Left forelimb (tissue), 1 donor: ENCODE results near the gene DONSON.
"Not testable (repeated sequence)": the region's sequence is repeated elsewhere in the genome, so short reads cannot be mapped to it uniquely, and the experiment has no call there.

Source experiments
- DNase-seq: peaks from one replicate; pipeline ENCODE4 v3.0.0-alpha.2; 2018; ENCODE audit warnings: low spot score

The DONSON gene, protein sequence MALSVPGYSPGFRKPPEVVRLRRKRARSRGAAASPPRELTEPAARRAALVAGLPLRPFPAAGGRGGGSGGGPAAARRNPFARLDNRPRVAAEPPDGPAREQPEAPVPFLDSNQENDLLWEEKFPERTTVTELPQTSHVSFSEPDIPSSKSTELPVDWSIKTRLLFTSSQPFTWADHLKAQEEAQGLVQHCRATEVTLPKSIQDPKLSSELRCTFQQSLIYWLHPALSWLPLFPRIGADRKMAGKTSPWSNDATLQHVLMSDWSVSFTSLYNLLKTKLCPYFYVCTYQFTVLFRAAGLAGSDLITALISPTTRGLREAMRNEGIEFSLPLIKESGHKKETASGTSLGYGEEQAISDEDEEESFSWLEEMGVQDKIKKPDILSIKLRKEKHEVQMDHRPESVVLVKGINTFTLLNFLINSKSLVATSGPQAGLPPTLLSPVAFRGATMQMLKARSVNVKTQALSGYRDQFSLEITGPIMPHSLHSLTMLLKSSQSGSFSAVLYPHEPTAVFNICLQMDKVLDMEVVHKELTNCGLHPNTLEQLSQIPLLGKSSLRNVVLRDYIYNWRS

GRCh38 chr21:33588485-33589335, at the start of gene DONSON:
DONSON (minus strand) TSS chr21:33588684; CDS start chr21:33588641, 43 bp downstream.
- peak; percentile 94 for DNase-seq

DNA sequence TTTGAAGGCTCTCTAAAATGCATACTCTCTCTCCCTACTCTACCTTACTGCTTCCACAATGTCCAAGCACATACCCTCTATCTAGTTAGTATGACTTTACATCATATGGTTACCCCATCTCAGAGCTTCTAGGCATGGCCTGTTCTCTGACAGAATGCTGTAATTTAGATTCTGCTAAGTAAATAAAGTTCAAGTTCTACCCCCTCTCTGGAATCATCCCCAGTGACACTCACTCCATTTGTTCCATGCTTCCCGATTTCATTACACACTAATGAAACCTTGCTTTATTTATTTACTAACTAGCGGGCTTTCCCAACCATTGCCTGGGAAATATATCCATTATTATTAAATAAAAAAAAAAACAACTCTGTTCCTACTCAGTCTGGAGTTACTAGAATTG, 45.8 kb upstream of the DONSON start:
- DNase-seq: no peak

DNA sequence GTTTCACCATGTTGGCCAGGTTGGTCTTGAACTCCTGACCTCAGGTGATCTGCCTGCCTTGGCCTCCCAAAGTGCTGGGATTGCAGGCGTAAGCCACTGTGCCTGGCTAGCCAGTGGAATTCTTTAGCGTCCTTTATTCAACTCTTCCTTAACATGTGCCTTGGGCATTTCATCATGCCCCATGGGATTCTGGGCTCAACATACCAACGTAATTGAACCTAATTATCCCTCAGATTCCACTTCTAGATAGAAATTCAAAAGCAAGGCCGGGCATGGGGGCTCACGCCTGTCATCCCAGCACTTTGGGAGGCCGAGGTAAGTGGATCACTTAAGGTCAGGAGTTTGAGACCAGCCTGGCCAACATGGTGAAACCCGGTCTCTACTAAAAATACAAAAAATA, 37.7 kb upstream of the DONSON start:
- not testable (repeated sequence) for DNase-seq

- no peak for DNase-seq
Observed at GRCh38 chr21:33622253-33622652, 33.8 kb upstream of the DONSON start.

GRCh38 chr21:33619726-33620125, 31.2 kb upstream of the DONSON start:
- DNase-seq: no peak

- no peak for DNase-seq
Observed at GRCh38 chr21:33618407-33618806, 29.9 kb upstream of the DONSON start.

- DNase-seq: not testable (repeated sequence)
Observed at GRCh38 chr21:33617565-33617964, 29.1 kb upstream of the DONSON start.

DNA sequence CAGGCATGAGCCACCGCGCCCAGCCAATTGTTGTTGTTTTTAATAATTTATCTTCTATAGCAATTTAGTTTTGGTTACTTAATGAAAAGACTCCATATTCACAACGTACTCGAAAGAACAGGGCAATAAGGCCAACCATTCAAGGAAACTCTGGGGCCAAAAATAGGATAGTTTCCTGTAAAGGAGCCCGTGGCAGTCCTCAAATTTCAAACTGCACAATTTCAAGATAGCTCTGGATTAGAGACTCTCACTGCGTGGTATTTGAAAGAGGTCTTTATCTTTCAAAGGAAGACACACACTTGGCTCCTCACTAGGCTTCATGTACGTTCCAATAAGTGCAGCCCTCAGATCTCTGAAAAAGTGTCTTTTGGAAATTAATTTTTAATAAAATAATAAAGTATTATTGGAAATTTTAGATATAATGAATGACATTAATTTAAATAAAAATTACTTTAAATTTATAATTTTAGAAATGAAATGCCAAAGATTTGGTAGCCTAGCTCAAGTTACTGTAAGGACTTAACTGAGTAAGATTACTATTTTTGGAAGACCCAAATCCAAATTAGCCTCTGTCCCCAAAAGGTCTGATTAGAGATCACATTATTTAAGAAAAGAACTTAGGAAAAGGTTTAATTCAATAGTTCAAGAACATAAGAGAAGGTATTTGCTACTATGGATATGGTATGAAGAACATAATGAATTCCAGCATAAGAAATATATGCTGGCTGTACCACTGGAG, 22.7 kb upstream of the DONSON start:
- no peak for DNase-seq

GRCh38 chr21:33608559-33608958, 20.1 kb upstream of the DONSON start:
- DNase-seq: no peak

- DNase-seq: no peak
Observed at GRCh38 chr21:33598051-33598450, 9.6 kb upstream of the DONSON start.

GRCh38 chr21:33587792-33588484, 546 bp downstream of the DONSON start:
- peak; percentile 79 for DNase-seq

DNA sequence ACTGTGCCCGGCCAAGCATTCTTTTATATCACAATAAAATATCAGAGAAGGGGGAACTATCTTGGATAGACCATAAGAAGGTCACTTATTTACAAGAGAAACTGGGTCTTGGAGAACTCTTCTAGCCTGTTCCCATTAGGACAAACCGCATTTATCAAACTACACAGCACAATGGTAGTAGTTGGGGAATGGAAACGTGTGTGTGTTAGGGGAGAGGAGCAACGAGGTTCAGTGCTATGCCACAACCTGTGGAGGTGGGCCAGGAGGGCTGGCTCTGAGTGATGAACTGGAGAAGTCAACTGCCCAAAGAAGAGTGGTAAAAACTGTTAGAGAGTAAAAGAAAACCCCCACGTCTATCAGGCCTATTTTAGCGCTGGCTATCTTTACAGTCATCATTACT, 1.6 kb downstream of the DONSON start:
- DNase-seq: no peak

GRCh38 chr21:33584455-33584854, 4.0 kb downstream of the DONSON start:
- no peak for DNase-seq

DNA sequence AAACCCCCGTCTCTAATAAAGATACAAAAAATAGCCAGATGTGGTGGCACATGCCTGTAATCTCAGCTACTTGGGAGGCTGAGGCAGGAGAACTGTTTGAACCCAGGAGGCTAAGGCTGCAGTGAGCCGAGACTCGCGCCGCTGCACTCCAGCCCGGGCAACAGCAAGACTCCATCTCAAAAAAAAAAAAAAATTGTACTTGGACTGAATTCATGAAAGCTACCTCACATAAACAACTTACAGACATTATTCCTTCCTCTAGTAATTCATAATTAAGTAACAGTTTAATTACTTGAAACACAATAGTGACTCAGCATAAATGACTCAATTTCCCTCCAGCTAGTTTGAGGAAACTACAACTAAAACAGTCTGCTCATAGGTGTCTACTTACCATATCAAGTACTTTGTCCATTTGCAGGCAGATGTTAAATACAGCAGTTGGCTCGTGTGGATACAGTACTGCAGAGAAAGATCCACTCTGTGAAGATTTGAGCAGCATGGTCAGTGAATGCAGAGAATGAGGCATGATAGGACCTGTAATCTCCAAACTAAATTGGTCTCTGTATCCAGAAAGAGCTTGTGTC, 9.4 kb downstream of the DONSON start:
- no peak for DNase-seq

DNA sequence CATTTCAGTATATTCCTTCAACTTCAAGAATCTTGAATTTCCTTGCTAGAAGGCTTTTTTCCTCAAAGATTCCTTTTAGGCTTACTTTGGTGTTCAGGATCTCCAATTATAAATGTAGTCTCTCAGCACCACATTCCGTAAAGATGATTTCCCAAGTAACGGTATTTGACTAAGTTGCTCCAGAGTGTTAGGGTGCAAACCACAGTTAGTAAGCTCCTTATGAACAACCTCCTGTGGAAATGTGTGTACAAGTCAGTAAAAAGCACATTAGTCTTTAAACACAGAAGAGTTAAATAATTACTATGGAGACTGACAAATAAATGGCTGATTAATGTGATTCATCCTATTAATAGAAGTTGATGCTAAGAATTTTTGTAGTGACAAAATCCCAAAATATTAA, 10.3 kb downstream of the DONSON start:
- no peak for DNase-seq

DNA sequence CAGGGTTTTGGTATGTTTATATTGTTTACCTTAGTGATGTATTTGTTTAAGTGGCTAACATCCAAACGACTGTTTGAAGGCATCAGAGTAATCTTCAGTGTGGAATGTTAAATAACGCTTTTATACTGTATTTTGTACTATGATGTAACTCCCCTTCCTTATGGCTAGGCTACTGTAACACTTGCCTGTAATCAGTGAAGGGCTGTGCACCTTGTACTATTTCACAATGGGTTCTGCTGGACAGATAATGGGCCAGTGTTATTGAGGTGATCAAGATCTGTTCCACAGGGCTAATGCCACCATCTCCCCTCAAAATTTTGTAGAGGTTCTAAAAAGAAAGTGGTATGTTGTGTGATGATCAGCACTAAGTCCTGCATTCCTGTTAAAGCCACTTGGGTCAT, 11.7 kb downstream of the DONSON start:
- not testable (repeated sequence) for DNase-seq

- no peak for DNase-seq
Observed at GRCh38 chr21:33572350-33572749, 16.1 kb downstream of the DONSON start.

DNA sequence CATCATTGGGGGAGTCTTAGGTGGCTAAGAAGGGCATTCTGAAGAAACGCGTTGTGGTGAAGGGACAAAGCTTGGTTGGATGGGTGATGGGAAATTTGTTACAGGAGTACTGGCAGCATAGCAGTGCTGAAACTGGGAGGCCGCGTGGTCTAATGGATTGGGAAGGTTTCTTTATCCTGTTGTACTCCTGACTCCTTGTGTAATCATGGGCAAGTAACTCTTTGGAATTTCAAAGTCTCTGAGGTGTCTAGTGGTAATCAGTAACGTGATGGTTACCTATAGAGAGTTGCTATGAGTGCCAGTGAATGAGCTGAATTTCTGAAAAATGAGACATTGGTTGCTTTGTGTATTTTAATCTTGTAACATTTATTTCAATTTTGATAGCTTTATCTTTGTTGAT, 18.5 kb downstream of the DONSON start:
- DNase-seq: no peak

GRCh38 chr21:33568448-33568847, 20.0 kb downstream of the DONSON start:
- no peak for DNase-seq

DNA sequence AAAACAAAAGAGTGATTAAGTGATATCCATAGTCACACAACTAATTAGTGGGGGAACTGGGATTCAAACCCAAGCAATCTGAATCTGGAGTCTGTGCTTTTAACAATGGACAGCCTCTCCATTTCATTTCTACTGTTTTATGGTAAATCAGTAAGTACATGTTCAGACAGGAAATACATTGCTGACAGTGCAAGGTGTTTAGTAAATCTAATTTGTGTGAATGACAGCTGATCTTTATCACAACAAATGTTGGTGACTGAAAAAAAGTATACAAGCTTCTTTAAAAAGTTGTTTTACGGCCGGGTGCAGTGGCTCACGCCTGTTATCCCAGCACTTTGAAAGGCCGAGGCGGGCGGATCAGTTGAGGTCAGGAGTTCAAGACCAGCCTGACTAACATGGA, 20.6 kb downstream of the DONSON start:
- no peak for DNase-seq

- no peak for DNase-seq
Observed at GRCh38 chr21:33566514-33566913, 22.0 kb downstream of the DONSON start.
